Measurements from ENCODE around the gene WDR27.

GRCh38 chr6:169626649-169627048, 75.2 kb downstream of the WDR27 start:
- TF ChIP-seq POLR2A (IDR thresholded peaks at IDR 0.05) (no peak), CTCF (IDR thresholded peaks at IDR 0.05 in 8 of 11, conservative IDR thresholded peaks at IDR 0.05 in 3 of 11) (no peak), POLR2AphosphoS5 (IDR thresholded peaks at IDR 0.05) (no peak)

All from spleen (tissue), 7 donors.